Mammary epithelial cell (primary cell): ENCODE measurements around the gene VPS37C.

Source experiments
- CTCF ChIP-seq, 2 donors: IDR thresholded peaks in 1 of 2; conservative IDR thresholded peaks in 1 of 2; 2 replicates each; pipeline ENCODE4 v1.5.1; 2011 to 2012; ENCODE audit warnings: inconsistent platforms in 2 of 2, low read length in 2 of 2, mild to moderate bottlenecking in 2 of 2, control low read depth in 1 of 2, low read depth in 1 of 2; ENCODE audit not compliant: insufficient read depth in 1 of 2; ENCODE audit errors: extremely low read depth in 1 of 2
- EZH2 ChIP-seq: IDR thresholded peaks from 2 replicates; pipeline ENCODE4 v1.6.1; 2012; ENCODE audit warnings: low read length, inconsistent platforms, borderline replicate concordance

GRCh38 chr11:61153593-61154095 is 7.6 kb downstream of the VPS37C start:
- no peak for TF ChIP-seq CTCF (conservative IDR thresholded peaks at IDR 0.05 in 1 of 2, IDR thresholded peaks at IDR 0.05 in 1 of 2; ENCODE audit: extremely low read depth in 1 of 2, insufficient read depth in 1 of 2, low read depth in 1 of 2, low read length in 2 of 2)
- TF ChIP-seq EZH2: no peak
